NCI-H2107 (cell line): ENCODE data around the gene VPS36.
"Not testable (repeated sequence)": the region's sequence is repeated elsewhere in the genome, so short reads cannot be mapped to it uniquely, and the experiment has no call there.

Experiments used
- DNase-seq: peaks from one replicate; lab custom pipeline; 2025; lab: John Stamatoyannopoulos, UW

The VPS36 gene

DNA sequence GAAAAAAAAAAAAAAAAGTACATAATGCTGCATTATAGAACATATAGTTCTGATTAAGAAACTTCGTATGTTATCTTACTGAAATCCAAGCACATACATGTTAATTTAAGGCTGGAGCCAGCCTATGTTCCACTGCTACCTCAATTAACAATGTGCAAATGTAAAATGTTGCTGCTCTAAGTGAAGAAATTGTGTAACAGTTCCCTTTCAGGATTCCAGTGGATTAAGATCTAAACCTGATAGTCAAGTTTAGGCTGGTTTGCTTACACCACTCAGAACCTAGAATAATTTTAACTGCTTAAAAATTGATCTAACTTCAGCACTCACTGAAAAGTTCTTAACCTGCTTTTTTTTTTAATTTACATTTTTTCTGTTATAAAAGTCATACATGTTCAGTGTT is 4.2 kb downstream of the VPS36 start:
- DNase-seq = no peak

- no peak for DNase-seq
Observed at GRCh38 chr13:52432456-52432855, 18.0 kb downstream of the VPS36 start.

DNA sequence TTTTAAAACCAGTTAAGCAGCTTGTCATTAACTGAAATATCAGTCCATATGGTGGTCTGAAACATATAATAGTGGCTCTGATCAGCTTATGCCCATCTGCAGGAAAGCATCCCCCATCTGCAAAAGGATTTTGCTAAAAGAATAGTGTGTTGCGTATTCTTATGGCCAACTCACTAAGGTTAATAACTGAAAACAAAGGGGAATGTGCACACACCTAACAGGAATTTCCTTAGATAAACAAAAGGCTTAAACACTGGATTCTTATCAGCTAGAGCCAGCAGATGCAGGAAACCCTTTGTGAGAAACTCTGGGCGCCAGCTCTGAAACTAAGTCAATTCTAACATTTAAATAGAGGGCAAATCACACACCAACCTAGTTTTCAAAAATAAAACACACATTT is 22.1 kb downstream of the VPS36 start:
- no peak for DNase-seq

DNA sequence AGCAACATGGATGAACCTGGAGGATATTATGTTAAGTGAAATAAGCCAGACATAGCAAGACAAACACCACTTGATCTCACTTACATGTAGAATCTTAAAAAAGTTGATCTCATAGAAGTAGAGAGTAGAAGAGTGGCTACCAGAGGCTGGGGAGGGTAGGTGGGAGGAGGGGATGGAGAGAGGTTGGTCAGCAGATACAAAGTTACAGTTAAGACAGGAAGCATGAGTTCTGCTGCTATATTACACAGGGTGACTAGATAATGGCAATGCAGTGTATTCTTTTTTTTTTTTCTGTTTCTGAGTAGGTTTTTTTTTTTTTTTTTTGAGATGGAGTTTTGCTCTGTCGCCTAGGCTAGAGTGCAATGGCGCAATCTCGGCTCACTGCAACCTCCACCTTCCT is 29.2 kb downstream of the VPS36 start:
- DNase-seq = no peak

GRCh38 chr13:52419080-52419479 is 31.4 kb downstream of the VPS36 start:
- DNase-seq = no peak

DNA sequence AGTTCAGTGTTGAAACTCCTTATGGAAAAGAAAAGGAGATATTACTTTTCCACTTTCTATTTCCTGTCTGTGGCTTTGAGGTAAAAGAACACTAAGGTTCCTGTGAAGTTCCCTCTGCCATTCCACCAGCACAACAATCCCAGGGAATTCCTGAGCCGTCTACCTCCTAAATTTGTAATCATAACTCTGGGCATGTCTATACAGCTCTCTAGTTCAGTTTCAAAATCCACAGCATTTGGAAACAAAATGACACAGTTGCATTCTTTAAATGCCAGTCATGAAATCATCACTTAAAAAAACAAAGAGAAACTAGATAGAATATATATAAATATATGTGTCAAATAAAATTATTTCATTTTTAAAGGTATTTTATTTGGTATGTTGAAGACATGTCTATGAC is 35.5 kb downstream of the VPS36 start:
- DNase-seq = no peak

DNA sequence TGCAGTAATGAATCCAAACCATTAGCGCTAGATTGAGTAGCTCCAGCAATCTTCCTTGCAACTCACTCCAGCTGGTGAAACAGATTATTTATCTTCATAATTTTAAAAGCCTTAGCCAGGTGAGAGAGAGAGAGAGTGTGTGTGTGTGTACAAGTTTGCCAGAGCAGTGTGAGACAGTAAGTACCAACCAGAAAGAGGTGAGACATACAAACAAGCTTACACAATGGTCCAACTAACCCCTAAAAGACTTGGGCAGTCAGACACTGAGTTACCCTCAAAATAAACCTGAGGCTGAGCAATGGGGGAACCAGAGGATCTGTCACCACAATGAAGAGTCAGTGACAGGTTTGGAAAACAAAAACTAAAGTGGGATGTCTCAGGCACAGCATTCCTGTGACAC is 36.4 kb downstream of the VPS36 start:
- no peak for DNase-seq

GRCh38 chr13:52412128-52412527 is 38.3 kb downstream of the VPS36 start:
- DNase-seq = no peak

- no peak for DNase-seq
Observed at GRCh38 chr13:52411629-52412028, 38.8 kb downstream of the VPS36 start.

DNA sequence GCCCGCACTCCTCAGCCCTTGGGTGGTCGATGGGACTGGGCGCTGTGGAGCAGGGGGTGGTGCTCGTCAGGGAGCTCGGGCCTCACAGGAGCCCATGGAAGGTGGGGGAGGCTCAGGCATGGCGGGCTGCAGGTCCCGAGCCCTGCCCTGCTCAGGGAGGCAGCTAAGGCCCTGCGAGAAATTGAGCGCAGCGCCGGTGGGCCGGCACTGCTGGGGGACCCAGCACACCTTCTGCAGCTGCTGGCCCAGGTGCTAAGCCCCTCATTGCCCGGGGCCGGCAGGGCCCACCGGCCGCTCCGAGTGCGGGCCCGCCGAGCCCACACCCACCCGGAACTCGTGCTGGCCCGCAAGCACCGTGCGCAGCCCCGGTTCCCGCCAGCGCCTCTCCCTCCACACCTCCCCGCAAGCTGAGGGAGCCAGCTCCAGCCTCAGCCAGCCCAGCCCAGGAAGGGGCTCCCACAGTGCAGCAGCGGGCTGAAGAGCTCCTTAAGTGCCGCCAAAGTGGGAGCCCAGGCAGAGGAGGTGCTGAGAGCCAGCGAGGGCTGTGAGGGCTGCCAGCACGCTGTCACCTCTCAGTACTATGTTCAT is 42.3 kb downstream of the VPS36 start:
- DNase-seq = not testable (repeated sequence)

DNA sequence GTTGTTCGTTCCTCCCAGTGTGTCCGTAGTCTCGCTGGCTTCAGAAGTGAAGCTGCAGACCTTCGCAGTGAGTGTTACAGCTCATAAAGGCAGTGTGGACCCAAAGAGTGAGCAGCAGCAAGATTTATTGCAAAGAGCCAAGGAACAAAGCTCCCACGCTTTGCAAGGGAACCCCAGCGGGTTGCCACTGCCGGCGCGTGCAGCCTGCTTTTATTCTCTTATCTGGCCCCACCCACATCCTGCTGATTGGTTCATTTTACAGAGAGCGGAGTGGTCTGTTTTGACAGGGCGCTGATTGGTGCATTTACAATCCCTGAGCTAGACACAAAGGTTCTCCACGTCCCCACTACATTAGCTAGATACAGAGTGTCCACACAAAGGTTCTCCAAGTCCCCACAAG is 43.0 kb downstream of the VPS36 start:
- not testable (repeated sequence) for DNase-seq

DNA sequence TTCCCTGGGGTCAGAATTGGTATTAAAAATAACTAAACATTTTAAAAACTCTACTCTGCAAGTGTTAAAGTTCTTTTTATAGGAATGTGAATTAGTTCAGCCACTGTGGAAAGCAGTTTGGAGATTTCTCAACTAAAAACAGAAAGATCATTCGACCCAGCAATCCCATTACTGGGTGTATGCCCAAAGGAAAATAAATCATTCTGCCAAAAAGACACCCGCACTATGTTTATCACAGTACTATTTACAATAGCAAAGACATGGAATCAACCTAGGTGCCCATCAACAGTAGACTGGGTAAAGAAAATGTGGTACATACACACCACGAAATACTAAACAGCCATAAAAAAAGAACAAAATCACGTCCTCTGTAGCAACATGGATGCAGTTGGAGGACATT is 43.8 kb downstream of the VPS36 start:
- DNase-seq = no peak

DNA sequence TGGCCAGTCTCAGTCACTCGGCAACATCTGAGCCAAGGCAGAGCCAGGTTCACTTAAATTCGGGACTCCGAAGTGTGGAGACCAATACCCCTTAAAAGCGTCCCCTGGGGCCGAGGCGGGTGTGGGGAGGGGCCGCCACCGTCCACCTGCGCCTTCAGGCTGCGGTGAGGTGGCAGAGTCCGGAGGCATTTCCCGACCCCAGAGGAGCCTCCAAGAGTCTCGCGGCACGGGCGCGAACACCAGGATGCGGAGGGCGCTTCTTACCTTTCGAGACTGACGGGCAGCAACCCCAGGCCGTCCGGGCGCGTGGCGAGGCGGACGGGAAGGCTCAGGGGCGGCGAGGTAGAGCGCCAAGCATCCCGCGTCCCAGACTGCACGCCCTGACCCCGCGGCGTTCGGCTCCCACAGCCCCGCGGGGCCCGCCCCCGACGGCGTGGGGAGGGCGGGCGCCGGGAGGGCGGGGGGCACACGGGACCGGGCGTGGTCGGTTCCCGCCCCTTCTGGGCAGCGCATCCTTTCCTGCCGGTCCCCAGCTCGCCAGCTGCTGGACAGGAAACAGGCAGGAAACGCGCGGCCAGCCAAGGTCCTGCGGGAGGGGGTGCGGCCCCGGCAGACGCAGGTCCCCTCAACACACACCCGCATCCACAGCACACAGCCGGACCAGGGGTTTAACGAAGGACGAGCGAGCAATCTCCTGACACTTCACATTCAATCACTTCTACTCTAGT is 44.5 kb downstream of the VPS36 start, which contains the start of gene THSD1:
Gene THSD1, minus strand, starts transcription at position 406 of the 728 bp plus-strand sequence. CDS start 3,572 bp downstream, outside the sequence.
- no peak for DNase-seq

DNA sequence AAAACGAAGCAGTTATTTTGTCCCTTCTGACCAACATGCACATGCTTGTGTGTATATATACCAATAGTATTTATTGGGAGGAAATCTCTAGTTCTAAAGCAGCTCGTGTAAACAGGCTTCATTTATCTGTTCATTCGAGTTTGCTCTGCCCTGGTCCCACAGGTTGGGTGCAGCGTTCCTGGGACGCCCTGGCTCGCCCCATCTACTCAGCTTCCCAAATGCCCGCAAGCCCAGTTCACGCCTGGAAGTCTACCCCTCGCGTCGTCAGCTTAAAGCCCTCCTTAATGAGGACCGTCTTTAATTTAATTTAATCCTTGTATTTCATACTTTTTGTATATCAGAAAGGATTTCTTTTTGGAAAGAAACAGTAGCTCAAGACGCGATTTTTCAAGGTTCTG is 45.1 kb downstream of the VPS36 start:
- no peak for DNase-seq

DNA sequence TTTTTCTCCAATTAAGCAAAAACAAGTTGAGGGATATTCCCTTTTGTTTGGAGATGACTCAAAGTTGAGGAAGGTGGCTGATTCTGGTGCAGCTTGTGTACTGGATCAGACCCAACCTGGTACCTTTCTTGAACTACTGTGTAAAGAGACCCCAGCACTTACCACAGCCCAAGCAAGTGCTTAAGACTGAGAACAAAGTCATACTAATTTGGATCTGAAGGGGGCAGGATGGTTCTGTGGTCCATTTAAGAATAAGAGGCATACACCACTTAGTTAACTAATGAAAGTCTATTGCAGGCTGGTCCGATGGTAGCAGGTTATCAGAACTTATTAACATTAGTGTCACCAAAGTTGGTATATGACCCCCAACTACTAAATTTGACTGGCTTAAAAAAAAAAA is 50.7 kb downstream of the VPS36 start:
- DNase-seq = no peak

- no peak for DNase-seq
Observed at GRCh38 chr13:52399046-52399445, 51.4 kb downstream of the VPS36 start.

- no peak for DNase-seq
Observed at GRCh38 chr13:52395704-52396103, 54.7 kb downstream of the VPS36 start.

GRCh38 chr13:52394586-52394985 is 55.8 kb downstream of the VPS36 start:
- no peak for DNase-seq

GRCh38 chr13:52393572-52394357 is 56.7 kb downstream of the VPS36 start:
- DNase-seq = no peak

DNA sequence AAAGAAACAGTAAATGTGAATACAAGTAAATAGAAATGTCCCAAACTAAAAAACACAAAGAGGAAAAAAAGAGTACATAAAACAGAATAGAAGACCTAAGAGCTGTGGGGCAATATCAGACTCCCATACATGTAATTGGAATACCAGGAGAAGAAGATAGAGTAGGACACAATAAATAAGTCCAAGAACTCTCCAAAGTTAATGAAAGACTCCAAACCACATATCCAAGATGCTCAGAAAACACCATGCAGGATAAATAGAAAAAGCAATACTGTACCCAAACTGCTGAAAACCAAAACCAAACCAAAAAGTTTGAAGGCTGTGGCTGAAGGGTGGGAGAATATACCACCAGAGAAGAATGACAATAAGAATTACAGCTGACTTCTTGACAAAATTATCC is 62.7 kb downstream of the VPS36 start:
- no peak for DNase-seq

- no peak for DNase-seq
Observed at GRCh38 chr13:52385870-52386269, 64.6 kb downstream of the VPS36 start.

DNA sequence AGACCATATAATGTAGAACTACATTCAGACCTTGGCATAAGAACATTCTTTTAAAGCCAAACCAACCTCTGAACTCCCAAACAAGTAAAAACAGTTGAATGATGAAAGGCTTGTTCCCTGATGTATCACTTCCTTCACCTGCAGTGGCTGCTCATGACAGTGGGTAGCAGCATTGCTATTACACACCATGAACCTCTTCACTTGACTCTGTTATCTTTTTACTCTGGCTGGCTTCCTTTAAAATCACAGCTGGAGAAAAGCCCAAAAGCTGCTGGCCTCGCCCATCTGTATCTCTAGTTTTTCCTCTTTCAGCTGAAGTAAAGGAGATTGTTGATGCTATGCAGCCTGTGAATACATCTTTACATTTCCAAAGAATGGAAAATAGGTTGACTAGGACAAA is 67.1 kb downstream of the VPS36 start:
- DNase-seq = no peak

- DNase-seq = no peak
Observed at GRCh38 chr13:52378312-52378711, 72.1 kb downstream of the VPS36 start.
